Activated CD8-positive, alpha-beta memory T cell treated with anti-CD3 and anti-CD28 coated beads for 4 hours (primary cell): ENCODE data around the gene NTRK2.

Experiments
- DNase-seq, 2 donors: peaks; one replicate each; pipeline ENCODE4 v3.0.0-alpha.2; 2020; ENCODE audit warnings: low read depth in 2 of 2

Gene NTRK2

DNA sequence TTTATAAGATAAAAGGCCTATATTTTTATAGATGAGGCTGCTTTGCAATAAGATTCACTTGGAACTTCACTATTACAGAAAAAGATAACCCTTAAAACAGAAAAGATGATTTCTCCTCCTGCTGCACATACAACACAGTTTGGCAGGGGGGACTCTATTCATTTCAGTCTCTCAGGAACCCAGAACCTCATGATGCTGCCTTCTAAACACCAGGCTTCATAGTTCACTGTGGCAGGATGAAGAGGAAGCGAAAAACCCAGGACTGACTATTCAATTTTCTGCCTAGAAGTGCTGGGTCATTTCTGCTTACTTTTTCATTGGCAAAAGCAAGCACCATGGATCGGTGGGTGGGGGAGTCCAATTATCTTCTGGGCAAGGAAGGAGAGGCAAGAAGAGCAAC is 179.5 kb downstream of the NTRK2 start:
- no peak for DNase-seq

DNA sequence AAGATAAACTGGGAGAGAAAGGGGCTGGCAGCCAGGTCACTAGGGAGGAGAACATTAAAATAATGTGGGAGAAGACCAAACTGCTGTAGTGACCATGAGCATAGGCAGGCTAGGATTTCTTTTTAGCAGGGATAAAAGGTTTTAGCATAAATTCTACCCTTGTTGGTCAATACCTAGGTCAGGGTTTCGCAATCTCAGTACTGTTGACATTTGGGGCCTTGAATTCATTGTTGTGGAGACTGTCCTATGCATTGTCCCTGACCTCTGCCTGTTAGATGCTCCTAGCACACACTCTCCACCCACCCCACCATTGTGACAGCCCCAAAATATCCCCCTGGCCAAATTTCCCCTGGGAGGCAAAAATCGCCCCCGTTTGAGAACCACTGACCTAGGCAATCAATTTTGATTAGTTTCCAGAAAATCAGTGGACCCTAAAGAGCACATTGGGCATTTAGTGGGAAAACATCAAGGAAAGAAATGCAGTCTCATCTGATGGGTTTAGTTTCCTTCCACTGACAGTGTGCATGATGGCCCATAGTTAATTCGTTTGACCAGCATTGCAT is 181.4 kb downstream of the NTRK2 start:
- DNase-seq, result no peak

GRCh38 chr9:84851935-84852585 is 182.5 kb downstream of the NTRK2 start:
- no peak for DNase-seq

DNA sequence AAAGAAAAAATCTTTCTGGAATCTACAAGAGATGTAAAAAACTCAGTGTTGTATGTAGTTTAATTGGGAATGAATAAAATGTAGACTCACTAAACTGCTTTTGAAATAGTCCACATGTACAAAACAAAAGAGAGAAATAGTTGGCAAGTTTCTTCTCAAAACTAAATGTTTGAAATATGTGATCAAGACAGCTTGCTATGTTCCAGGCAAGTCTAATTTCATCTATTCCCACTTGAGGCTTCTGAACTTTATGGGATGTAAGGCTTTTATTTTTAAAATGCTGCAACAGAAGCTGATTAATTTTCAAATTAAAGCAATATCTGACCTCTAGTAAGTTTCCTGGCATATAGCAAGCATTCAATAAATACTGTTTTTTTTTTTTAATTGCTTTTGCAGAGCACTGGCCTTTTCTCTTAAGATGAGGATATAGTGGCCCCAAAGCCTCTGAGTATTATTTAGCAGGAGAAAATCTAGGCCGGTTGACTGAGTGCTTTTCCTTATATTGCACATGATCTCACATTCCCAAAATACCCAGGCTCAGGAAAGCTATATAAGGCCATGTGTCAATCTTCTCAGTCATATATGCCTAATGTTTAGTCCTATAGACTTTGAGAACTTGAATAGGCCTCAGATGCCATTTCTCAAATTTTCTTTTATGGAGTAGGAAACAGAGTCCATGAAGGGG is 183.2 kb downstream of the NTRK2 start:
- DNase-seq, result no peak

GRCh38 chr9:84856181-84856632 is 186.7 kb downstream of the NTRK2 start:
- no peak for DNase-seq

- DNase-seq, result no peak
These were observed 187.7 kb downstream of the NTRK2 start for GRCh38 chr9:84857211-84857610.

- no peak for DNase-seq
These were observed 188.8 kb downstream of the NTRK2 start for GRCh38 chr9:84858364-84858763.

GRCh38 chr9:84860249-84861115 is 191.0 kb downstream of the NTRK2 start:
- no peak for DNase-seq

- DNase-seq, result no peak
These were observed 191.9 kb downstream of the NTRK2 start for GRCh38 chr9:84861455-84861854.

DNA sequence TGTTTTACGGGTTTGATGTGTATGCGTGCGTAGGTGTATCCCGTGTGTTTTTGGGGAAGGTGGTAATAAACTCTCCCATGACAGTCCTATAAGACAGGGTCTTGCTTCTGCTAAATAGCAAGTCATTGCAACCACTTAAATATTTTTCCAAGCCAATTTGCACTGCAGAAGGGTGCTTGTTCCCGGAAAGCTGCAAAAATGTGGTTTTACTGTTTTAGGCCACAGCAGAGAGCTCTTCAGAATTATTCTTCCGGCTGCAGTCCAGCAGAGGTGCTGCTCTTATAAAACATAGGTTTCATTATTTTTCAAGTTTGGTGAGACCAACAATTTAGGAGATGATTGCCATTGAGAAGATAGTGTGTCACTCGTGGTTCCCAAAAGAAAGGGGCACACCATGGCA is 192.8 kb downstream of the NTRK2 start:
- no peak for DNase-seq

- DNase-seq, result no peak
These were observed 193.3 kb downstream of the NTRK2 start for GRCh38 chr9:84862810-84863287.

GRCh38 chr9:84863372-84863771 is 193.8 kb downstream of the NTRK2 start:
- DNase-seq, result no peak

DNA sequence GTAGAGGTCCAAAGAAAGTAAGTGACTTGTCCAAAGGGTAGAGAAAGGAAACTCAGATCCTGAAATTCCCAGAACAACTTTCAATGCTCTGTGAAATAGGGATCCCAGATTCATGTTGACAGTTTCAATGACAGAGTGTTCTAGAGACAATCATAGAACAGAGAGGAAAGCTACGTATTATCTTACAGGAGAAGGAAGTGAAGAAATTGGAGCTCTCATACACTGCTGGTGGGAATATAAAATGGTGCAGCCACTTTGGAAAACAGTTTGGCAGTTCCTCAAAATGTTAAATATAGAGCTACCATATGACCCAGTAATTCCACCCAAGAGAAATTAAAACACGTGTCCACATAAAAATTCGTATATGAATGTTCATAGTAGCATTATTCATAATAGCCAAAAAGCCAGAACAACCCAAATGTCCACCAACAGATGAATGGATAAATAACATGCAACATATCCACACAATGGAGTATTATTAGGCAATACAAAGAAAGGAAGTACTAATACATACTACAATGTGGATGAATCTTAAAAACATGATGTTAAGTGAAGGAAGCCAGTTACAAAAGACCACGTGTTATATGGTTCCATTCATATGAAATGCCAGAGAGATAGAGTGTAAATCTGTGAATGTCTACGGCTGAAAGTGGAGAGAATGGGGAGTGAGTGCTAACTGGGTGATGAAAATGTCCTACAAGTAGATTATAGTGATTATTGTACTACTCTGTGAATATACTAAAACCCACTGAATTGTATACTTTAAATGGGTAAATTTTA is 197.1 kb downstream of the NTRK2 start:
- no peak for DNase-seq

DNA sequence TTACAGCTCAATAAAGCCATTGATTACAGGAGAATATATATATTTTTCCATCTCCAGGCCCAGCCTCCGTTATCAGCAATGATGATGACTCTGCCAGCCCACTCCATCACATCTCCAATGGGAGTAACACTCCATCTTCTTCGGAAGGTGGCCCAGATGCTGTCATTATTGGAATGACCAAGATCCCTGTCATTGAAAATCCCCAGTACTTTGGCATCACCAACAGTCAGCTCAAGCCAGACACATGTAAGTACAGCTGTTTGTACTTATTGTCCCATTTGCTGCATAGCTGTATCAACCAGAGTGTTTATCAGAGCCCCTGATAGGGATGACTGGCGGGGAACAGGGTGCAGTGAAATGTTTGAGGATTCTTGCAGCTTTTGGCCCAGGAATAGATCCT is 197.7 kb downstream of the NTRK2 start:
- DNase-seq, result no peak

- no peak for DNase-seq
These were observed 199.6 kb downstream of the NTRK2 start for GRCh38 chr9:84869091-84869490.

DNA sequence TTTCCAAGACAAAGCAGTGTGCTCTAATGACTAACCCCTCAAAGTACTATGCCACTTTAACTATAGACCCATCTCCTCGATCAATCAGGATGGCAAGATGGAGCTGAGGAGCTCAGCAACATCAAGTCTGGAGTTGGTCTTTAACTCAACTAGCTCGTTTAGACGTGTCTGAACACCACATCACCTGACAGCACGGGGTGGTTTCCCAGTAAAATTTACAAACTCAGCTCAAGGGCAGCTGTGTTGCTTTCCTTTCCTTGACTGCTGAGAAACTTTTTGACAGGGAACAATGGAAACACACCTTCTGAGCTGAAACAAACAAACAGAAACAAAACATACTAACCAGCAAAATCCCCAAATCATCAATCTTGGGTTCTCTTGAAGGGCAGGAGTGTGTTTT is 202.5 kb downstream of the NTRK2 start:
- DNase-seq, result no peak

DNA sequence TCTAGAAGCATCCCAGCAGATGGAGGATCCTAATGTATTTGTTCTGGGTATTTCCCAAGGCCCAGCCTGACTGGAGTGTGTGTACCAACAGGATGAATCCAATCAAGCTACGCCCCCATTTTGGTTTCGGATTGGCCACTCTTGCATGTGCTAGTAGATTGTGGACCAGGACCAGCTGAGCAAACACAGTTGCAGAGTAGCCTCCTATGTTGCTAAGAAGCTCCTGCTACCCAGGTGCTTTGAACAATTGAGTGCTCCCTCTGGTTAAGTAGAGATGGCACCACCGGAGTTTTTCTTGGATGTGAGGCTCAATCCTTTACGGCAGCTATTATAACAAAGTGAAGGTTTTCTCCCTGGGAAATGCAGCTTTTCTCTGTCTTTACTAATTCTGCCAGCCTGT is 204.5 kb downstream of the NTRK2 start:
- no peak for DNase-seq

DNA sequence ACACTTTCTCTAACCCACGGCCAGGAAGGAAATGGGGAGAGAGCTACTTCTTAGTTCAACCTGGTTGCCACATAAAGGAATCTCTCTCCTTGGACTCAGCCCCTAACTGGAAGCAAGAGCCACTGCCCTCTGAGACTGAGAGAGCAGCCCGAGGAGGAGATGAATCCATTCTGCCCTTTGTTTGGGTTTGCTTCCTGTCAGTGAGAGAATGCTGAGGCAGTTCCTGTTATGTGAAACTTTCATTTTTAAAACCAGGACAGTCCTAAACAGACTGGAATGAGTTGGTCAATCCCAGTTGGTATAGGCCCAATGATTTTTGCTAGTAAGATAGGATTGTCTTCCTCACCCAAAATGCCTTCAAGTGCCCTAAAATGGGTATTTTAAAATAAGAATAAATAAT is 205.1 kb downstream of the NTRK2 start:
- no peak for DNase-seq

DNA sequence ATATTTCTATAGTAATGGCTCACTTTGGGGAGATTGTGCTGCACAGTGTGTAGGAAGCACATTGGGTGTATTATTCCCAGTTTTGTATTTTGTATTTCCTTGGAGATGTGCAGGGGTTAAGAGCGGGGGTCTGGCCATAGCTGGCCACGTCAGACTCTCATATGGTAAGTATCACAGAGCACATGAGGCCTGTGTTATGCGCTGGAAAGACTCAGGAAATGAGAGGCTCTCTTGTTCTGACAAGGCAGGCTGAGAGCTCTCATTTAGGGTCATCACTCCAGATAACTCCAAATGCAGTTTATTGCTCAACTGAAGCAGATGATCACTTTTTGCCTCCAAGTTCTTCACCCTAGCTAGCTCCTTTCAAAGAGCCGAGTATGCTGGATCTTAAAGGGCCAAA is 205.7 kb downstream of the NTRK2 start:
- no peak for DNase-seq

- no peak for DNase-seq
These were observed 210.1 kb downstream of the NTRK2 start for GRCh38 chr9:84879631-84880030.

DNA sequence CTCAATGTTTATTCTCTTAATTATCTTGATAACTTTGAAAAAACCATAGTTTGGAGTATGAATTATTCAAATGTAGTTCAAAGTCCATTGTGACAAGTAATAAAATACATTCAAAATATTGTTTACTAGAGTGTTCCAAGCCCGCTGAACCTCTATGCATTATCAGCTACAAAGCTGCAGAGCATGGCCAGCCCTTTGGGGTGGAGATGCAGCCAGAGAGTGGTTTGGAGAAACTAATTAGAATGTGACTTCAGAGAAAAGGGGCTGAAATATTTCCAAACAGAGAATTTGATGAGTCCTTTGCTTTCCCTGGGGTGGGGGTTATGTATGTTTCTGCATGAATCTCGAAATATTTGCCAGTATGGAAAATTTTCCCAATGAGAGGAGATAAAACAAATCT is 211.3 kb downstream of the NTRK2 start:
- DNase-seq, result no peak
